GM18526 (cell line): ENCODE measurements around the gene EXTL1.

ENCODE experiments used
- POLR2A ChIP-seq: IDR thresholded peaks from 3 replicates; pipeline ENCODE4 v1.6.1; 2011; ENCODE audit not compliant: insufficient read length; ENCODE audit errors: extremely low read depth

Gene EXTL1

GRCh38 chr1:26060832-26061574 is 39.4 kb downstream of the EXTL1 start:
- TF ChIP-seq POLR2A: no peak

- no peak for TF ChIP-seq POLR2A
Measured at GRCh38 chr1:26064553-26064952, 43.0 kb downstream of the EXTL1 start.

- TF ChIP-seq POLR2A: no peak
Measured at GRCh38 chr1:26066160-26066559, 44.6 kb downstream of the EXTL1 start.

GRCh38 chr1:26066857-26067256 is 45.3 kb downstream of the EXTL1 start:
- no peak for TF ChIP-seq POLR2A

- no peak for TF ChIP-seq POLR2A
Measured at GRCh38 chr1:26067432-26067911, 45.9 kb downstream of the EXTL1 start, which contains the start of gene TRIM63. Gene TRIM63, minus strand, starts transcription at chr1:26067630. Its CDS starts 136 bp downstream, at chr1:26067494.

GRCh38 chr1:26069941-26070295 is 48.3 kb downstream of the EXTL1 start:
- TF ChIP-seq POLR2A: no peak

GRCh38 chr1:26070296-26070962 is 48.9 kb downstream of the EXTL1 start:
- no peak for TF ChIP-seq POLR2A

GRCh38 chr1:26070963-26071342 is 49.4 kb downstream of the EXTL1 start:
- TF ChIP-seq POLR2A: no peak

GRCh38 chr1:26072305-26072704 is 50.7 kb downstream of the EXTL1 start:
- no peak for TF ChIP-seq POLR2A

- TF ChIP-seq POLR2A: no peak
Measured at GRCh38 chr1:26075421-26076144, 54.0 kb downstream of the EXTL1 start.

GRCh38 chr1:26077524-26077923 is 55.9 kb downstream of the EXTL1 start:
- no peak for TF ChIP-seq POLR2A

- TF ChIP-seq POLR2A: no peak
Measured at GRCh38 chr1:26078286-26079177, 57.0 kb downstream of the EXTL1 start.

GRCh38 chr1:26079178-26079563 is 57.6 kb downstream of the EXTL1 start:
- TF ChIP-seq POLR2A: no peak

GRCh38 chr1:26079960-26080814 is 58.6 kb downstream of the EXTL1 start:
- no peak for TF ChIP-seq POLR2A
